ENCODE data around the gene C7orf57. TPM values are rescaled to one million over a fixed set of nuclear protein-coding genes. Genes with fewer than 3 reads are reported as not detected.

Gene C7orf57
- total RNA-seq, 1 experiment from 2014 or later = 1.6 TPM

DNA sequence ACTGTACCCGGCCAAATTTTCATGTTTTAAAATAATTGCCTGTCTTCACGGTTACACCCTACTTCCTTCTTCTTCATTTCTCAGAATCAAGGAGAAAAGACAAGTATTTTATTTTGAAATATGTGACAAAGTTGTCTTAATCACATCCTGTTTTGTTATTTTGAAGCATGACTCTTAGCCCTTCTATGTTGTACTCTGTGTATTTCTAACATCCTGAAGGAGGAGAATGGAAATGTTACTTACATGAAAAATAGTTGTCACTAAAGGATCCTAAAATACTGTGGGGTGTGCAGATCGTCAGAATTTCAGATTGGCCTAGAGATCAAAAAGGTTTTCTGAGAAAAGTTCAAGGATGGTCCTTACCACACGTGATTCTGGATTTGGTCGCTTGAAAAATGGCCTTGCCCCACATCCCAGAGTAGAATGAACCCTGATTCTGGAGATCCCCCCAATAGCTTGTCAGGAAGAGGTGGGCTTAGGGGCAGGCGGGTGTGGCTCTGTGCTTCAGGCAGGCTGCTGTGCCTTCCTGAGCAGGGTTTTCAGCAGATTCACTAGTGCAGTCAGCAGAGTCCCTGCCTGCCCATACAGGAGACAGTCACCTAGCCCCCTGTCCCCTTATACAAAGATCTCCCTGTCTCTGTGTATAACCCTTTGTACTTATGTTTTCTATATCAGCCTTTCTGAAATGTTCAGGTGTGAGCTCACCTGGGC is 62.3 kb downstream of the C7orf57 start:
- no peak for DNase-seq (ENCODE audit: low read depth)
- in situ Hi-C loops (cut with HindIII; ENCODE audit: low pct_unique_long_range_greater_than_20kb, low sequenced_read_pairs) = no loop called here

DNA sequence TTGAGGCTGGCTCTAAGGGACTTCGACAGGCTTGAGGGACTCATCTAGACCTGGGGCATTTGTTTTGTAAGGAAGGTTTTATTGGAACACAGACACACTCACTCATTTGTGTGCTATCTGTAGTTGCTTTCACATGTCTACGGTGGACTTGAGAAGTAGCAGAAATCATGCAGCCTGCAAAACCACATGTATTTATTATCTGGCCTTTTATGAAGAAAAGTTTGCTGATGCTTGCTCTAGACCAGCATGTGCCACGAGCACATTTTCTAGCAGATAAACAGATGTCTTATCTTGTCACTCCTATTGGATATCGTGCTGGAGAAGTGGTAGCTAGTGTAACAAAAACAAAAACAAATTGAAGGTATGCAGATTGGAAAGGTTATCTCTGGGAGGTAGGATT is 63.5 kb downstream of the C7orf57 start:
- in situ Hi-C loops (cut with HindIII; ENCODE audit: low pct_unique_long_range_greater_than_20kb, low sequenced_read_pairs) = no loop called here
- DNase-seq (ENCODE audit: low read depth) = no peak

DNA sequence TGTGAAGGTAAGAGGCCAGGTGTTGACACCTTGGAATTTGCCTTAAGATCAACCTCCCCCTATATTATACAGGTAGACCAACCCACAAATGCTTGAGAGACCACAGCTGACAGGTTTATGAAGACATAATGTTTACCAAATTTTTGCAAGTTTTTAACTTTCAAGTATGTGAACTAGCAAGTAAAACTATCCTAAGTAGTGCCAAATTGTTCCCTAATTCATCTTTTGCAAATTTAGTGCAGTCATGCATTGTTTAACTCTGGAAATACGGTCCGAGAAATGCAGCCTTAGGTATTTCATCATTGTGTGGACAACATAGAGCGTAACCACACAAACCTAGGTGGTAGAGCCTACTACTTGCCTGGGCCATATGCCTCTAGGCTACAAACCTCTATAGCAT is 64.4 kb downstream of the C7orf57 start:
- no peak for DNase-seq (ENCODE audit: low read depth)
- in situ Hi-C loops (cut with HindIII; ENCODE audit: low pct_unique_long_range_greater_than_20kb, low sequenced_read_pairs) = no loop called here

DNA sequence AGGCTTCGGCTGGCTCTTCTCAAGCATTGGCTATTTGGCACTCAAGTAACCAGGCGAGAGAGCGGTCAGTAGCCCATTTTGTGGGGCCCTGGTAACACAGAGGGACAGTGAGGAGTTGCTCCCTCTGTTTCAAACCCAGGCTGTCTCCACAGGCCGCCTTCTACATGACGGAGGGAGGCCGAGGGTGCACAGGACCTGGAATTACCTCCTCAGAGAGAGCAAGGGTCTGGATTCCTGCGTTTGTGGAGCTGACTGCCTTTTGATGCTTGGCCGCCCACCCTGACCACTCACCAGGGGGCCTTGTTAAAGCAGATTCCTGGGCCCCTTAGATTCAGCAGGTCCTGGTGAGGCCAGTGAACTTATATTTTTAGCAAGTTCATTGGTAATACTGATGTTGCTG is 66.0 kb downstream of the C7orf57 start:
- in situ Hi-C loops (cut with HindIII; ENCODE audit: low pct_unique_long_range_greater_than_20kb, low sequenced_read_pairs) = no loop called here
- DNase-seq (ENCODE audit: low read depth) = no peak

DNA sequence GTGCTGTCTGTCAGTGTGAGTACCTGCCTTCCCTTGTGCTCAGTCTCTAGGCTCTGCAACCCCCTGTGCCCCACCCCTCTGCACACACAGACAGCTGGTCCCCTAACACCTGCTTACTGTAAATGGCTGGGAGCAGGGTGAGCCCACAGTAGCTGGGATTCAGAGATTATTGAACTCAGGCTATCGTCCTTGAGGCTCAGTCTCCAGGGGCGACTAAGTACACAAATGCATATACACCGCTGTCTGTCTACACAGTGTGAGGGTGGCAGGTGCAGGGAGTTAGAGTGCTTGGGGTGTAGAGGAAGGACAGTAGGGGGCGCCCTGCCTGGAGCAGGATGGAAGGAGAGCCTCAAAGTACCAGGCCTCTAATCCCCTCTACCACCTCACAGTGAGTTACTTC is 66.6 kb downstream of the C7orf57 start:
- in situ Hi-C loops (cut with HindIII; ENCODE audit: low pct_unique_long_range_greater_than_20kb, low sequenced_read_pairs) = no loop called here
- DNase-seq (ENCODE audit: low read depth) = no peak

DNA sequence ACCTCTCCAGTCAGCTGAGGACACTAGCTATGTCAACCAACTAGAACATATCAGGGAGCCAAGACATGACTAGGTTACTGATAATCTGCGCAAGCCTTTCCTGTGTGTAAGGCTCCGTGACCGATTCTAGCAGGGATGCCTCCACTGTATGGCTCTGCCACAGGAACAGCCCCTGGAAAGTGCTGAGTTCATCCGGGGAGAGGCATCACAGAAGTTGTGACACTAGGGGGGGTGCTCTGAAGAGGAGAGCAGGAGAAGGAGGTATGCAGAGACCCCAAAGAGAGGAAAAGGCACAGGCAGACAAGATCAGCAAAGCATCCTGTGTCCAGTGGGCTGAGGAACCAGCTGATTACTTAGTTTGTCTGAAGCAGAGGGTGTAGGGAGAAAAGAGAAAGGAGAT is 67.2 kb downstream of the C7orf57 start:
- in situ Hi-C loops (cut with HindIII; ENCODE audit: low pct_unique_long_range_greater_than_20kb, low sequenced_read_pairs) = no loop called here

DNA sequence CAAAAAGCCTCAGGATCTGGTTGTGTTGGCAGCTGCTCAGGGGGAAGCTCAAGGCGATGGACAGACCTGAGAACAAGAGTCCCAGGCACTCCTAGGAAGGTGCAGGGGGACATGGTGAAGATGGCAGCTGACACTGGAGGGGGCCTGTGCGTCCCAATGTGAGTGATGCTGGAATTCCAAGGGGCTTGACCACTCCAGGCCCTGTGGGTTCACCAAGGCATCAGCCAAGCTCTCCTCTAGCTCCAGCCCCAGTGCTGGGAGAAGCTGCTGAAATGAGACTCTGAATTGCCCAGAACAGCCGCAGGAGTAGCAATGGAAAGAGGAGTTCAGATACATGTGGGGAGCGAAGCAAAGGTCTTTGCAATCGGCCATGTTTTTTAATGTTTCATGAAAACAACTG is 69.7 kb downstream of the C7orf57 start:
- no peak for DNase-seq (ENCODE audit: low read depth)
- in situ Hi-C loops (cut with HindIII; ENCODE audit: low pct_unique_long_range_greater_than_20kb, low sequenced_read_pairs) = no loop called here

More for the DNA sequence above, 67.2 kb downstream of the C7orf57 start:
- DNase-seq (ENCODE audit: low read depth) = no peak

DNA sequence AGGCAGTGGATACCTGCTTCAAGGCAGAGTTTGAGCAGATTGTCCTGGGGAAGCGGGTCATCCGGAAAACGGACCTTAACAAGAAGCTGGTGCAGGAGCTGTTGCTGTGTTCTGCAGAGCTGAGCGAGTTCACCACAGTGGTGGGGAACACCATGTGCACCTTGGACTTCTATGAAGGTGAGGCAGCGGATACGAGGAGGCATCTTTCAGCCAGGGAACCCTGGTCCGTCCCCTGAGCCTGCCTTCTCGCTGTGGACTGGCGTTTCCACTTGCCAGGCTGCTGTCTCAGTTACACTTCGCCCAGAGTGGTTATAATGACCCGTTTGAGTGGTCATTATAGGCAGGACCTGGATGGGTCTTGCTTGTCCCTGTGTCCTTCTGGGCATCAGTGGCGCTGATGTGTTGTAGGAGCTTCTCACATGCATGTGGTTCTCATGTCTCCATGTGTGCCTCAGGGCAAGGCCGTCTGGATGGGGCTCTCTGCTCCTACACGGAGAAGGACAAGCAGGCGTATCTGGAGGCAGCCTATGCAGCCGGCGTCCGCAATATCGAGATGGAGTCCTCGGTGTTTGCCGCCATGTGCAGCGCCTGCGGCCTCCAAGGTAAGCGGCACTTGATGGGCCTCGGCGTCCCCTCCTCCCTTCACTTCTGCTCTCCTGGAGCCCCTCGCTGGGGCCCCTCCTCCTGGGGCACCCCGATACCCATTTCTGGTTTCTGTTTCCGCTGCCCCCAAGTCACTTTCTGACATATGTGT is 71.7 kb downstream of the C7orf57 start:
- DNase-seq (ENCODE audit: low read depth) = no peak
- in situ Hi-C loops (cut with HindIII; ENCODE audit: low pct_unique_long_range_greater_than_20kb, low sequenced_read_pairs) = no loop called here

DNA sequence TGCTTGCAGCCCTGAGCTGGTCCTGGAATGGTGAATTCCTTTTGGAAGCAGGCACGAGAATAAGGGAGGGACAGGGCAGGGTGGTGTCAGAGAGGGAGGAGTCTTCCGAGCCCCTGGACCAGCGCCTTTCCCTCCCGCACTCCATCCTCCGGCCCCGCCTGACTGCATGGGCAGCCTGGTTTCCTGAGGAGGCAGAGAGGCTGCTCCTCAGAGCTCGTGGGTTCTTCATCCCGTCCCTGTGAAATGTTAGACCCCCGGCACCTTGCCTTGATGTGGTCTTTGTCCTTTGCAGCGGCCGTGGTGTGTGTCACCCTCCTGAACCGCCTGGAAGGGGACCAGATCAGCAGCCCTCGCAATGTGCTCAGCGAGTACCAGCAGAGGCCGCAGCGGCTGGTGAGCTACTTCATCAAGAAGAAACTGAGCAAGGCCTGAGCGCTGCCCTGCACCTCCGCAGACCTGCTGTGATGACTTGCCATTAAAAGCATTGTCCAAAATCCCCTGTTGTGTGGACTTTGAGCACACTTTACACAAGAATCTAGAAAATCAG is 72.7 kb downstream of the C7orf57 start:
- in situ Hi-C loops (cut with HindIII; ENCODE audit: low pct_unique_long_range_greater_than_20kb, low sequenced_read_pairs) = no loop called here
- DNase-seq (ENCODE audit: low read depth) = no peak

DNA sequence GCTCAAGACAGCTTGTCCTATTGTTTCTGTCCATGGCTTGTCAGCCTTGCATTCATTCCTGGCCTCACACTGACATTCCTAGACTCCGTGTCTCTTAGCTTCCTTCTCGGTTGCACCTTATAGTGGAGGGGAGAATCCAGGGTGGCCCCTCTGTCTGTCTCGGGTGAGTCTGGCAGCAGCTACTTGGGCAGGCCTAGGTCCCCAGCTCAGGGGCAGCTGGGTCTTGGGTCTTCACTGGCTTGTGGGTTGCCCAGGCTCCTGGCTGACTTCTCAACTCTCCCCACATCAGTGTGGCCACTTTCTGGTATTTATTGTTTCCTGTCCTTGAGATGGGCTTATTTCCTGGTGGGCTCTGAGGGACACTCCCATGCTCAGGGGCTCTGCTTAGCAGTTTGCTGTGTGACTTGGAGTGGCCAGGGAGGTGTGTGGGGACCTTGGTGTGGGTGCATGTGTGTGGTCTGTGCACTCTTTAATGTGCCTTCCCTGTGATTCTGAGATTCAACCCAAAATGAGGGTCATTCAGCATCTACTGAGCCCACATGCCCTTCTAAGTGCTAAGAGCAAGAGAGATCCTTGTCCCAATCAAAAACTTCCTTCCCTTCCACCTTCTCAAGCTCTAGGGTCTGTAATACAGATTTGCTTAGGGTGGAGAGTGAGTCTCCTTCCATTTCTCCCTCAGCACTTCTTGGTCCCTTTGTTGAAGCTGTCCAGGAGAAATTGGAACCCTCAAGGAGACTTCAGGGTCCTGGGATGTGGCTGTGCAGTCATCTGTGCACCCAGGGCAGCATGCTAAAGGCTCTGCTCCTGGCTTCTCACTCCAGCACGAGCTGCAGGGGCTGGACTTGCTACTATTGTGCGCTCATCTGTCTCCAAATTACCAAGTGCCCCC is 73.9 kb downstream of the C7orf57 start:
- DNase-seq (ENCODE audit: low read depth) = no peak
- in situ Hi-C loops (cut with HindIII; ENCODE audit: low pct_unique_long_range_greater_than_20kb, low sequenced_read_pairs) = no loop called here

DNA sequence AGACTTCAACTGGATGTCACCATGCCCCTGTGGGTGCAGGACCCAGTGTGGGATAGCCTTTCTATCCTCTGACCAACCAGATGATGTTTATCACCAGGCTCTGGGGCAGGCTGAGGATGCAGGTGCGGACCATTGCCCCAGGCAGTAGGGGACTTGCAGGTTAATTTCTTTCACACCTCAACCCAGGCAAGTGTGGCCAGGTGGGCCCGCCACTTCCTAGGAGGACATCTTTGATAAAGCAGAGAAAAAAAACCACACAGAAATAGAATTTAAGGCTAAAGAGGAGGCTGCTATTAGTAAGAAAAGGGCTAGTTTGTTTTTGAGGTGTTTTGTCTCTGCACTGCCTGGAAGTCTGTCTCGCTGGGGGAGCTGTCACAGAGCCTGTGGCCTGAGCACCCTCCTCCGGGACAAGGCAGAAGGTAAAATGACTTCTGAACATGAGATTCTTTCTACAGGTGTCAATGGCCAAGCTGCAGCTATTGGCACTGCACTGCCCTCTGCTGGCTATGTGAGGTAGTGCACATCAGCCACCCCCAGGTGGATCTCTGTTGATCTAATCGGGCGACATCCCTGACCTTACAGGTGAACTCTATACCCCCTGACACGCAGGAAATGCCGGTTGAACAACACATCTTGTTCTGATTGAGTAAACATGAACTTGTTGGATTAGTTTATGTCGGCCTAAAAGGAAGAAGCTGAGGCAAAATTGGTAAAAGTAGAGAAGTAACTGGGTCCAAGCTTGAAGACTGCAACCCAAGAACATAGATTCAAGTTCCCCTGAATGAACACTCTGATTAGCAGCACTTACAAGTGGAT is 74.7 kb downstream of the C7orf57 start:
- DNase-seq (ENCODE audit: low read depth) = peak; percentile 56
- in situ Hi-C loops (cut with HindIII; ENCODE audit: low pct_unique_long_range_greater_than_20kb, low sequenced_read_pairs) = no loop called here

DNA sequence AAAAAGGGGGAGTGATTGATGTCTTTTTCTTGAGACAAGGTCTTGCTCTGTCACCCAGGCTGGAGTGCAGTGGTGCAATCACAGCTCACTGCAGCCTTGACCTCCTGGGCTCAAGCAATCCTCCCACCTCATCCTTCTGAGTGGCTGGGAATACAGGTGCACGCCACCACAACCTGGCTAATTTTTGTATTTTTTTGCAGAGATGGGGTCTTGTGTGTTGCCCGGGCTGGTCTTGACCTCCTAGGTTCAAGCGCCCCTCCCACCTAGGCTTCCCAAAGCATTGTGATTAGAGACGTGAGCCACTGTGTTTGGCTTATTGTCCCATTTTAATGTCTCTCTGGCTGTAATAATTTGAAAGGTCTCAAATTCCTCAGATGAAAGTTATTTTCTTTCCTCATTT is 75.5 kb downstream of the C7orf57 start:
- no peak for DNase-seq (ENCODE audit: low read depth)
- in situ Hi-C loops (cut with HindIII; ENCODE audit: low pct_unique_long_range_greater_than_20kb, low sequenced_read_pairs) = no loop called here

Other genes with a start within 250 kb of the C7orf57 start
- not detected in 2 replicates for gene PKD1L1, start 87.1 kb upstream of the C7orf57 start, total RNA-seq (2014; rRNA removed; shearing (Covaris generic); ENCODE audit: low replicate concordance)
- gene HUS1, start 55.9 kb upstream of the C7orf57 start, total RNA-seq (2014; rRNA removed; shearing (Covaris generic); ENCODE audit: low replicate concordance) = 5.1 and 8.7 TPM in 2 replicates
- not detected in 2 replicates for gene SUN3, start 6.4 kb upstream of the C7orf57 start, total RNA-seq (2014; rRNA removed; shearing (Covaris generic); ENCODE audit: low replicate concordance)
- 163 and 175 TPM in 2 replicates for gene UPP1, start 53.7 kb downstream of the C7orf57 start, total RNA-seq (2014; rRNA removed; shearing (Covaris generic); ENCODE audit: low replicate concordance)
- gene ABCA13, start 135.9 kb downstream of the C7orf57 start, total RNA-seq (2014; rRNA removed; shearing (Covaris generic); ENCODE audit: low replicate concordance) = 2.8 and 6.3 TPM in 2 replicates